ENCODE data around the gene RBM10. TPM values are rescaled to one million over a fixed set of nuclear protein-coding genes. Genes with fewer than 3 reads are reported as not detected.

RBM10 gene
- total and polyA plus RNA-seq, 2 donors (not counting 1 experiment from before 2014, with no cell fraction given) = 48.7 to 51.6 TPM

- ATAC-seq (ENCODE audit: low read depth) (no peak), DNase-seq (peak; percentile 24)
- Mint-ChIP-seq H3K9me3 (ENCODE audit: insufficient read depth) (no peaks in the 10 kb centered on the region), H3K4me3 (peak overlapping the region; percentile 96), H3K27me3 (no peaks in the 10 kb centered on the region), H3K27ac (peak overlapping the region; percentile 100), H3K4me1 (peaks cover 39% of the 10 kb centered on the region)
- intact Hi-C loops (cut with micrococcal nuclease) = loop anchor here (1.0 to 10.0 kb wide), 5 partner anchors 14 to 1696 kb away; partner anchors contain the start of genes PIM2, SLC35A2, SLC9A7 and USP11
- peak overlapping the region; percentile 12 to 81 (median 71) for H3K4me3 ChIP-seq (ENCODE audit: control extremely low read depth in 1 of 5, extremely low read depth in 1 of 5, insufficient read depth in 1 of 5, low read depth in 2 of 5, low read length in 4 of 5)
- peak overlapping the region; percentile 71 for H3K9ac ChIP-seq (ENCODE audit: low read length)
- 2% methylated on average over 42 of the region's 60 CpGs for whole genome bisulfite sequencing (ENCODE audit: insufficient coverage)
- peaks cover 36% of the 10 kb centered on the region for H4K20me1 ChIP-seq (ENCODE audit: control insufficient read depth, insufficient read depth, low read length, poor library complexity, severe bottlenecking)
- H3K9me3 ChIP-seq (ENCODE audit: control extremely low read depth in 1 of 3, control insufficient read depth in 2 of 3, insufficient read depth in 1 of 3, low read length in 2 of 3) = no peaks in the 10 kb centered on the region
- peaks cover 29% of the 10 kb centered on the region for H3K79me2 ChIP-seq (ENCODE audit: control insufficient read depth, insufficient read depth, low read length)
- peak overlapping the region; percentile 96 for H3K4me2 ChIP-seq (replicated peaks; ENCODE audit: low read depth, low read length, poor library complexity, severe bottlenecking)
- ChIA-PET CTCF (no interaction called here), POLR2A (interaction anchor here (0.6 to 1.0 kb wide), 3 partner anchors 74 to 1739 kb away, joined by 3 to 4 read pairs (median 3); partner anchors contain the start of gene RBM10)
- H3K27ac ChIP-seq (ENCODE audit: low read length in 2 of 2) = peak overlapping the region; percentile 94 to 99
- no peak for TF ChIP-seq EZH2 (IDR thresholded peaks at IDR 0.05; ENCODE audit: borderline replicate concordance, insufficient read depth, low read depth, low read length, poor library complexity, severe bottlenecking)
- TF ChIP-seq CTCF (IDR thresholded peaks at IDR 0.05) = no peak
- peaks cover 26 to 27% of the 10 kb centered on the region in 2 donors for H3K4me1 ChIP-seq (ENCODE audit: control insufficient read depth in 2 of 2, insufficient read depth in 2 of 2, low read length in 2 of 2)
- peaks cover 0 to 24% of the 10 kb centered on the region in 2 experiments for H3K36me3 ChIP-seq (replicated peaks in 1 of 2; ENCODE audit: control extremely low read depth in 1 of 2, control insufficient read depth in 1 of 2, extremely low read depth in 1 of 2, insufficient read depth in 2 of 2, low read length in 1 of 2)
- peak overlapping the region; percentile 59 for H2AFZ ChIP-seq (ENCODE audit: insufficient read depth, low read depth, low read length, poor library complexity, severe bottlenecking)
- H3K27me3 ChIP-seq (replicated peaks in 1 of 4; ENCODE audit: control extremely low read depth in 1 of 4, control insufficient read depth in 3 of 4, insufficient read depth in 4 of 4, low read length in 3 of 4) = no peaks in the 10 kb centered on the region
Measured at GRCh38 chrX:47218920-47219815, 74.1 kb downstream of the RBM10 start.

- DNase-seq (no peak), ATAC-seq (ENCODE audit: low read depth) (no peak)
- Histone ChIP-seq H3K4me2 (replicated peaks; ENCODE audit: low read depth, low read length, poor library complexity, severe bottlenecking) (no peak overlapping the region), H3K79me2 (ENCODE audit: control insufficient read depth, insufficient read depth, low read length) (peaks cover 29% of the 10 kb centered on the region), H3K27me3 (replicated peaks in 1 of 4; ENCODE audit: control extremely low read depth in 1 of 4, control insufficient read depth in 3 of 4, insufficient read depth in 4 of 4, low read length in 3 of 4) (no peaks in the 10 kb centered on the region), H3K9me3 (ENCODE audit: control extremely low read depth in 1 of 3, control insufficient read depth in 2 of 3, insufficient read depth in 1 of 3, low read length in 2 of 3) (no peaks in the 10 kb centered on the region), H2AFZ (ENCODE audit: insufficient read depth, low read depth, low read length, poor library complexity, severe bottlenecking) (no peak overlapping the region), H4K20me1 (ENCODE audit: control insufficient read depth, insufficient read depth, low read length, poor library complexity, severe bottlenecking) (peaks cover 37% of the 10 kb centered on the region), H3K27ac (ENCODE audit: low read length in 2 of 2) (no peak overlapping the region), H3K4me3 (ENCODE audit: control extremely low read depth in 1 of 5, extremely low read depth in 1 of 5, insufficient read depth in 1 of 5, low read depth in 2 of 5, low read length in 4 of 5) (no peak overlapping the region), H3K36me3 (replicated peaks in 1 of 2; ENCODE audit: control extremely low read depth in 1 of 2, control insufficient read depth in 1 of 2, extremely low read depth in 1 of 2, insufficient read depth in 2 of 2, low read length in 1 of 2) (peaks cover 0 to 34% of the 10 kb centered on the region in 2 experiments), H3K4me1 (ENCODE audit: control insufficient read depth in 2 of 2, insufficient read depth in 2 of 2, low read length in 2 of 2) (peaks cover 26 to 27% of the 10 kb centered on the region in 2 donors), H3K9ac (ENCODE audit: low read length) (no peak overlapping the region)
- Mint-ChIP-seq H3K27ac (no peak overlapping the region), H3K4me3 (no peak overlapping the region), H3K9me3 (ENCODE audit: insufficient read depth) (no peaks in the 10 kb centered on the region), H3K27me3 (no peaks in the 10 kb centered on the region), H3K4me1 (peaks cover 35% of the 10 kb centered on the region)
- ChIA-PET CTCF (no interaction called here), POLR2A (no interaction called here)
- intact Hi-C loops (cut with micrococcal nuclease) = no loop called here
- no CpG with 5 or more reads among the region's 4 CpGs for WGBS (ENCODE audit: insufficient coverage)
- TF ChIP-seq CTCF (IDR thresholded peaks at IDR 0.05) (no peak), EZH2 (IDR thresholded peaks at IDR 0.05; ENCODE audit: borderline replicate concordance, insufficient read depth, low read depth, low read length, poor library complexity, severe bottlenecking) (no peak)
Measured at GRCh38 chrX:47221756-47222155, 76.7 kb downstream of the RBM10 start.
